SK-N-SH (cell line): ENCODE measurements around the gene IL1R2. TPM values are rescaled to one million over a fixed set of nuclear protein-coding genes. Genes with fewer than 3 reads are reported as not detected.

Experiments
- CTCF ChIA-PET: fragments of 300-600, 350-600 bp; formaldehyde crosslinking; extraction: SDS; loops from one replicate; lab custom pipeline; 2021; lab: Yijun Ruan, JAX
- POLR2A ChIA-PET: fragments of 350-600 bp; sonication (Branson Sonifier 250); formaldehyde crosslinking; extraction: SDS; loops from one replicate; lab custom pipeline; 2020; ENCODE audit warnings: antibody characterized with exemption, inconsistent platforms; lab: Yijun Ruan, JAX
- DNase-seq: peaks from one replicate; pipeline ENCODE4 v3.0.0; 2012
- H2AFZ ChIP-seq: fragments of 200-600 bp; sonication (generic); 2 replicates; pipeline ENCODE4 v1.8.1; 2016; ENCODE audit warnings: antibody characterized with exemption, mild to moderate bottlenecking, low read depth
- H3F3A ChIP-seq: fragments of 200-600 bp; sonication (generic); replicated peaks from 2 replicates; pipeline ENCODE3; 2016; ENCODE audit warnings: antibody characterized with exemption, mild to moderate bottlenecking; ENCODE audit not compliant: insufficient read depth
- H3K27ac ChIP-seq, 2 experiments: fragments of 200-500 bp in 1 of 2; fragments of 200-600 bp in 1 of 2; sonication (Bioruptor generic) in 1 of 2; sonication (generic), shearing (Covaris generic) in 1 of 2; 2 replicates each; pipeline versions ENCODE4 v1.5.1 to v1.6.1; 2014 to 2016; ENCODE audit warnings: low read depth in 2 of 2, inconsistent platforms in 1 of 2, low read length in 1 of 2, mild to moderate bottlenecking in 1 of 2, mixed read lengths in 1 of 2
- H3K27me3 ChIP-seq: fragments of 200-600 bp; sonication (generic), shearing (Covaris generic); 2 replicates; pipeline ENCODE4 v1.6.1; 2016; ENCODE audit warnings: mixed run types; ENCODE audit not compliant: insufficient read depth
- H3K36me3 ChIP-seq, 2 experiments: fragments of 200-500 bp in 1 of 2; fragments of 200-600 bp in 1 of 2; sonication (Bioruptor generic) in 1 of 2; sonication (generic) in 1 of 2; replicated peaks in 1 of 2; 2 replicates each; pipeline versions ENCODE3 to v1.5.1; 2014 to 2016; ENCODE audit warnings: low read length in 1 of 2, mild to moderate bottlenecking in 1 of 2; ENCODE audit not compliant: insufficient read depth in 2 of 2, control insufficient read depth in 1 of 2
- H3K4me1 ChIP-seq, 2 experiments: fragments of 200-500 bp in 1 of 2; fragments of 200-600 bp in 1 of 2; sonication (Bioruptor generic) in 1 of 2; sonication (generic), shearing (Covaris generic) in 1 of 2; 2 replicates each; pipeline versions ENCODE4 v1.5.1 to v1.6.1; 2014 to 2016; ENCODE audit warnings: low read depth in 1 of 2, low read length in 1 of 2, mixed run types in 1 of 2; ENCODE audit not compliant: insufficient read depth in 2 of 2, control insufficient read depth in 1 of 2
- H3K4me2 ChIP-seq: fragments of 200-600 bp; sonication (generic), shearing (Covaris generic); 2 replicates; pipeline ENCODE4 v1.6.1; 2017; ENCODE audit warnings: mixed run types
- H3K4me3 ChIP-seq, 2 experiments: fragments of 200-500 bp in 1 of 2; fragments of 200-600 bp in 1 of 2; sonication (Bioruptor generic) in 1 of 2; sonication (generic), shearing (Covaris generic) in 1 of 2; 2 replicates each; pipeline versions ENCODE4 v1.5.1 to v1.8.1; 2014 to 2016; ENCODE audit warnings: low read depth in 2 of 2, inconsistent platforms in 1 of 2, low read length in 1 of 2, mild to moderate bottlenecking in 1 of 2, mixed read lengths in 1 of 2, moderate library complexity in 1 of 2
- H3K79me2 ChIP-seq: fragments of 200-600 bp; sonication (generic); 2 replicates; pipeline ENCODE4 v1.8.1; 2017; ENCODE audit warnings: mild to moderate bottlenecking; ENCODE audit not compliant: insufficient read depth
- H3K9ac ChIP-seq: fragments of 200-600 bp; sonication (generic); 2 replicates; pipeline ENCODE4 v1.6.1; 2017; ENCODE audit warnings: mixed run types
- H3K9me2 ChIP-seq: fragments of 200-600 bp; sonication (generic); 2 replicates; pipeline ENCODE4 v1.6.1; 2017; ENCODE audit warnings: mixed run types
- H3K9me3 ChIP-seq: fragments of 200-600 bp; sonication (generic); 2 replicates; pipeline ENCODE4 v1.6.1; 2017; ENCODE audit warnings: mixed run types, mild to moderate bottlenecking, moderate library complexity
- H4K20me1 ChIP-seq: fragments of 200-600 bp; sonication (generic); 2 replicates; pipeline ENCODE4 v1.6.1; 2017; ENCODE audit warnings: mild to moderate bottlenecking, mixed run types; ENCODE audit not compliant: insufficient read depth
- CHD2 ChIP-seq: fragments of 150-350 bp; IDR thresholded peaks from 2 replicates; pipeline ENCODE4 v1.6.1; 2018; ENCODE audit warnings: low read length; ENCODE audit not compliant: partially characterized antibody
- CTCF ChIP-seq: fragments of 200-600 bp; sonication (generic); IDR thresholded peaks from 2 replicates; pipeline ENCODE4 v1.6.1; 2017; ENCODE audit warnings: antibody characterized with exemption, mild to moderate bottlenecking, moderate library complexity
- FOSL2 ChIP-seq: IDR thresholded peaks from 2 replicates; pipeline ENCODE4 v1.4.0; 2012; ENCODE audit warnings: low read depth, mild to moderate bottlenecking, moderate library complexity, borderline replicate concordance
- FOXJ3 ChIP-seq: sonication (generic); formaldehyde crosslinking; IDR thresholded peaks from 2 replicates; pipeline ENCODE4 v1.5.1; 2020; ENCODE audit warnings: mild to moderate bottlenecking, missing genetic modification reagents
- FOXM1 ChIP-seq: IDR thresholded peaks from 2 replicates; pipeline ENCODE4 v1.4.0; 2012; ENCODE audit warnings: low read depth, mild to moderate bottlenecking
- GABPA ChIP-seq: IDR thresholded peaks from 2 replicates; pipeline ENCODE4 v1.4.0; 2012; ENCODE audit warnings: low read depth, mild to moderate bottlenecking
- IRF3 ChIP-seq: fragments of 150-350 bp; IDR thresholded peaks from 2 replicates; pipeline ENCODE4 v1.6.1; 2016; ENCODE audit warnings: mild to moderate bottlenecking, low read depth, low read length
- MEF2A ChIP-seq: IDR thresholded peaks from 2 replicates; pipeline ENCODE4 v1.4.0; 2012; ENCODE audit warnings: low read depth, borderline replicate concordance
- MXI1 ChIP-seq: IDR thresholded peaks from 2 replicates; pipeline ENCODE4 v1.6.1; 2012; ENCODE audit warnings: mild to moderate bottlenecking, low read depth, low read length, improper control_type of control experiment
- NFIC ChIP-seq: IDR thresholded peaks from 2 replicates; pipeline ENCODE4 v1.4.0; 2012; ENCODE audit warnings: borderline replicate concordance
- NRF1 ChIP-seq: IDR thresholded peaks from 2 replicates; pipeline ENCODE4 v1.6.1; 2012; ENCODE audit warnings: low read depth, mild to moderate bottlenecking, low read length
- RAD21 ChIP-seq: IDR thresholded peaks from 2 replicates; pipeline ENCODE4 v1.6.1; 2012; ENCODE audit warnings: mild to moderate bottlenecking, low read length
- RFX5 ChIP-seq: IDR thresholded peaks from 2 replicates; pipeline ENCODE4 v1.6.1; 2012; ENCODE audit warnings: mild to moderate bottlenecking, improper control_type of control experiment, low read length
- SIN3A ChIP-seq: IDR thresholded peaks from 2 replicates; pipeline ENCODE4 v1.6.1; 2012; ENCODE audit warnings: low read depth, mild to moderate bottlenecking, low read length, moderate library complexity, borderline replicate concordance
- SMC3 ChIP-seq: IDR thresholded peaks from 2 replicates; pipeline ENCODE4 v1.6.1; 2012; ENCODE audit warnings: low read depth, low read length, improper control_type of control experiment
- TAF1 ChIP-seq: IDR thresholded peaks from 2 replicates; pipeline ENCODE4 v1.6.1; 2012; ENCODE audit warnings: low read depth, mild to moderate bottlenecking, low read length, moderate library complexity, borderline replicate concordance
- YY1 ChIP-seq: IDR thresholded peaks from 2 replicates; pipeline ENCODE4 v1.4.0; 2012; ENCODE audit warnings: low read depth, mild to moderate bottlenecking
- ZBTB33 ChIP-seq: IDR thresholded peaks from 2 replicates; pipeline ENCODE4 v1.4.0; 2012; ENCODE audit warnings: low read depth, borderline replicate concordance
- WGBS: methylation state at CpG from one replicate; pipeline ENCODE4 v1.1.6; 2017; ENCODE audit warnings: low lambda C conversion rate; 5-methylcytosine and 5-hydroxymethylcytosine counted together
- polyA plus RNA-seq, 3 experiments: library from polyadenylated mRNA; depleted of rRNA; stranded (reverse); fragments of >200 nt; gene quantifications; 2 replicates each; pipeline ENCODE4 v1.2.3, GENCODE V29; 2012
- TF ChIP-seq, protein P1 (sequence below): IDR thresholded peaks from 2 replicates; pipeline ENCODE4 v1.6.1; 2012; ENCODE audit warnings: mild to moderate bottlenecking, low read depth, low read length, moderate library complexity
- TF ChIP-seq, protein P2 (sequence below): IDR thresholded peaks from 2 replicates; pipeline ENCODE4 v1.4.0; 2012; ENCODE audit warnings: low read depth, borderline replicate concordance

IL1R2 gene
- polyA plus RNA-seq, 1 of the 3 experiments (the other 2 are of a cell fraction) = 0.16 TPM

GRCh38 chr2:102004581-102004980 lies 12.8 kb downstream of the IL1R2 start:
- Histone ChIP-seq H3K4me1 (no peaks in the 10 kb centered on the region), H3K9ac (no peak overlapping the region), H3K27ac (no peak overlapping the region)
- POLR2A ChIA-PET = no interaction called here
- 42% methylated on average over 2 of the region's 2 CpGs for WGBS
- TF ChIP-seq GABPA (no peak), FOSL2 (no peak), YY1 (no peak), RAD21 (no peak), SMC3 (no peak), SIN3A (no peak), MEF2A (no peak), FOXJ3 (no peak), FOXM1 (no peak), MXI1 (no peak), IRF3 (no peak), TAF1 (no peak), NRF1 (no peak), CHD2 (no peak)
- TF ChIP-seq, protein P1, sequence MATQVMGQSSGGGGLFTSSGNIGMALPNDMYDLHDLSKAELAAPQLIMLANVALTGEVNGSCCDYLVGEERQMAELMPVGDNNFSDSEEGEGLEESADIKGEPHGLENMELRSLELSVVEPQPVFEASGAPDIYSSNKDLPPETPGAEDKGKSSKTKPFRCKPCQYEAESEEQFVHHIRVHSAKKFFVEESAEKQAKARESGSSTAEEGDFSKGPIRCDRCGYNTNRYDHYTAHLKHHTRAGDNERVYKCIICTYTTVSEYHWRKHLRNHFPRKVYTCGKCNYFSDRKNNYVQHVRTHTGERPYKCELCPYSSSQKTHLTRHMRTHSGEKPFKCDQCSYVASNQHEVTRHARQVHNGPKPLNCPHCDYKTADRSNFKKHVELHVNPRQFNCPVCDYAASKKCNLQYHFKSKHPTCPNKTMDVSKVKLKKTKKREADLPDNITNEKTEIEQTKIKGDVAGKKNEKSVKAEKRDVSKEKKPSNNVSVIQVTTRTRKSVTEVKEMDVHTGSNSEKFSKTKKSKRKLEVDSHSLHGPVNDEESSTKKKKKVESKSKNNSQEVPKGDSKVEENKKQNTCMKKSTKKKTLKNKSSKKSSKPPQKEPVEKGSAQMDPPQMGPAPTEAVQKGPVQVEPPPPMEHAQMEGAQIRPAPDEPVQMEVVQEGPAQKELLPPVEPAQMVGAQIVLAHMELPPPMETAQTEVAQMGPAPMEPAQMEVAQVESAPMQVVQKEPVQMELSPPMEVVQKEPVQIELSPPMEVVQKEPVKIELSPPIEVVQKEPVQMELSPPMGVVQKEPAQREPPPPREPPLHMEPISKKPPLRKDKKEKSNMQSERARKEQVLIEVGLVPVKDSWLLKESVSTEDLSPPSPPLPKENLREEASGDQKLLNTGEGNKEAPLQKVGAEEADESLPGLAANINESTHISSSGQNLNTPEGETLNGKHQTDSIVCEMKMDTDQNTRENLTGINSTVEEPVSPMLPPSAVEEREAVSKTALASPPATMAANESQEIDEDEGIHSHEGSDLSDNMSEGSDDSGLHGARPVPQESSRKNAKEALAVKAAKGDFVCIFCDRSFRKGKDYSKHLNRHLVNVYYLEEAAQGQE = no peak
- TF ChIP-seq, all 33 proteins: peak for 0
- no peaks in the 10 kb centered on the region for H3F3A ChIP-seq
- no peak overlapping the region for H3K4me3 ChIP-seq
- H3K27me3 ChIP-seq = no peaks in the 10 kb centered on the region
- no peak overlapping the region for H2AFZ ChIP-seq
- H3K9me2 ChIP-seq = no peaks in the 10 kb centered on the region
- H3K9me3 ChIP-seq = no peaks in the 10 kb centered on the region
- H4K20me1 ChIP-seq = no peaks in the 10 kb centered on the region
- H3K4me2 ChIP-seq = no peak overlapping the region
- H3K79me2 ChIP-seq = no peaks in the 10 kb centered on the region
- CTCF ChIA-PET = interaction anchor here (0.6 to 2.7 kb wide), 4 partner anchors 11 to 511 kb away, joined by 3 to 31 read pairs (median 4); no protein-coding TSS in a partner anchor
- no peak for DNase-seq
- H3K36me3 ChIP-seq = no peaks in the 10 kb centered on the region

DNA sequence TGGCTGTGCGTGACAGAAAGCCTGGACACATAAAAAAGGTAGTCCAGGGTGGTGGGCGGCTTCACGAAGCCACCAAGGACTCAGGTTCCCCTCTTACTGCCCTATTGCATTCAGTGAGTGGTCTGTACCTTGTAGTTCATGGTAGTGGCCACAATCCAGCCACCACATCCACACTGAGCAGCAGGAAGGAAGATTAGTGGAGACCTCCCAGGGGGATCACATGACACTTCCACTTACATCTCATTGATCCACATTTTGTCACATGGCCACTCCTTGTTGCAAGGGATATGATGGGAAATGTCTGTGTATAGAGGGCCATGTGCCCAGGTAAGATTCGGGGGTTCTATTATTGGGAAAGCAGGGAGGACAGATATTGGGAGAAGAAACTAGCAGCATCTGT lies 13.7 kb downstream of the IL1R2 start:
- no peaks in the 10 kb centered on the region for H3K27me3 ChIP-seq
- no peak overlapping the region for H3K4me2 ChIP-seq
- H3K4me3 ChIP-seq = no peak overlapping the region
- no peak overlapping the region for H2AFZ ChIP-seq
- TF ChIP-seq NRF1 (no peak), ZBTB33 (no peak), CTCF (no peak), NFIC (no peak), RFX5 (no peak)
- TF ChIP-seq, protein P2, sequence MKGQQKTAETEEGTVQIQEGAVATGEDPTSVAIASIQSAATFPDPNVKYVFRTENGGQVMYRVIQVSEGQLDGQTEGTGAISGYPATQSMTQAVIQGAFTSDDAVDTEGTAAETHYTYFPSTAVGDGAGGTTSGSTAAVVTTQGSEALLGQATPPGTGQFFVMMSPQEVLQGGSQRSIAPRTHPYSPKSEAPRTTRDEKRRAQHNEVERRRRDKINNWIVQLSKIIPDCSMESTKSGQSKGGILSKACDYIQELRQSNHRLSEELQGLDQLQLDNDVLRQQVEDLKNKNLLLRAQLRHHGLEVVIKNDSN = no peak
- 38% methylated on average over 4 of the region's 4 CpGs for WGBS
- CTCF ChIA-PET = interaction anchor here (0.8 to 4.7 kb wide), 7 partner anchors 10 to 302 kb away, joined by 3 to 35 read pairs (median 4); no protein-coding TSS in a partner anchor
- POLR2A ChIA-PET = no interaction called here
- no peak for DNase-seq
- no peaks in the 10 kb centered on the region for H3K4me1 ChIP-seq
- no peaks in the 10 kb centered on the region for H3K79me2 ChIP-seq
- H3K9ac ChIP-seq = no peak overlapping the region
- no peaks in the 10 kb centered on the region for H3K9me2 ChIP-seq
- no peaks in the 10 kb centered on the region for H3K9me3 ChIP-seq
- H3K27ac ChIP-seq = no peak overlapping the region
- no peaks in the 10 kb centered on the region for H3F3A ChIP-seq
- H3K36me3 ChIP-seq = no peaks in the 10 kb centered on the region
- no peaks in the 10 kb centered on the region for H4K20me1 ChIP-seq
